HuH-7 (cell line): Measurements from ENCODE around the gene EMC9.

ENCODE experiments used
- DNase-seq: peaks from one replicate; pipeline ENCODE4 v3.0.0; 2011; ENCODE audit warnings: low spot score

Gene EMC9

GRCh38 chr14:24141097-24141880 is at the start of gene EMC9:
EMC9 (minus strand) TSS chr14:24141591; CDS start chr14:24141304, 287 bp downstream.
- peak; percentile 99 for DNase-seq

- no peak for DNase-seq
Observed at GRCh38 chr14:24190416-24190815, 49.0 kb upstream of the EMC9 start.

GRCh38 chr14:24189460-24189859 is 48.1 kb upstream of the EMC9 start:
- no peak for DNase-seq

GRCh38 chr14:24189059-24189375 is 47.6 kb upstream of the EMC9 start:
- no peak for DNase-seq

- peak; percentile 99 for DNase-seq
Observed at GRCh38 chr14:24188251-24189058, 47.1 kb upstream of the EMC9 start, which contains the start of gene IPO4. IPO4 (minus strand) TSS chr14:24188816; CDS start chr14:24188787, 29 bp downstream.

GRCh38 chr14:24187539-24187915 is 46.1 kb upstream of the EMC9 start:
- no peak for DNase-seq

- DNase-seq: no peak
Observed at GRCh38 chr14:24186831-24187538, 45.6 kb upstream of the EMC9 start.

- no peak for DNase-seq
Observed at GRCh38 chr14:24185741-24186140, 44.4 kb upstream of the EMC9 start.

GRCh38 chr14:24185026-24185425 is 43.6 kb upstream of the EMC9 start:
- DNase-seq: no peak

GRCh38 chr14:24184104-24184970 is 42.9 kb upstream of the EMC9 start:
- no peak for DNase-seq

- DNase-seq: no peak
Observed at GRCh38 chr14:24183014-24183481, 41.7 kb upstream of the EMC9 start.

GRCh38 chr14:24182110-24182882 is 40.9 kb upstream of the EMC9 start:
- no peak for DNase-seq

GRCh38 chr14:24181371-24182077 is 40.1 kb upstream of the EMC9 start:
- no peak for DNase-seq

- no peak for DNase-seq
Observed at GRCh38 chr14:24179961-24180796, 38.8 kb upstream of the EMC9 start.

GRCh38 chr14:24179294-24179960 is 38.0 kb upstream of the EMC9 start:
- no peak for DNase-seq

- no peak for DNase-seq
Observed at GRCh38 chr14:24178399-24179178, 37.2 kb upstream of the EMC9 start.

GRCh38 chr14:24177891-24178290 is 36.5 kb upstream of the EMC9 start:
- no peak for DNase-seq
